Measurements from ENCODE around the gene VMP1. TPM values are rescaled to one million over a fixed set of nuclear protein-coding genes. Genes with fewer than 3 reads are reported as not detected.
"Not testable (repeated sequence)": the region's sequence is repeated elsewhere in the genome, so short reads cannot be mapped to it uniquely, and the experiment has no call there.

VMP1 gene
- total RNA-seq, 1 donor from 2014 or later: 65.0 TPM

DNA sequence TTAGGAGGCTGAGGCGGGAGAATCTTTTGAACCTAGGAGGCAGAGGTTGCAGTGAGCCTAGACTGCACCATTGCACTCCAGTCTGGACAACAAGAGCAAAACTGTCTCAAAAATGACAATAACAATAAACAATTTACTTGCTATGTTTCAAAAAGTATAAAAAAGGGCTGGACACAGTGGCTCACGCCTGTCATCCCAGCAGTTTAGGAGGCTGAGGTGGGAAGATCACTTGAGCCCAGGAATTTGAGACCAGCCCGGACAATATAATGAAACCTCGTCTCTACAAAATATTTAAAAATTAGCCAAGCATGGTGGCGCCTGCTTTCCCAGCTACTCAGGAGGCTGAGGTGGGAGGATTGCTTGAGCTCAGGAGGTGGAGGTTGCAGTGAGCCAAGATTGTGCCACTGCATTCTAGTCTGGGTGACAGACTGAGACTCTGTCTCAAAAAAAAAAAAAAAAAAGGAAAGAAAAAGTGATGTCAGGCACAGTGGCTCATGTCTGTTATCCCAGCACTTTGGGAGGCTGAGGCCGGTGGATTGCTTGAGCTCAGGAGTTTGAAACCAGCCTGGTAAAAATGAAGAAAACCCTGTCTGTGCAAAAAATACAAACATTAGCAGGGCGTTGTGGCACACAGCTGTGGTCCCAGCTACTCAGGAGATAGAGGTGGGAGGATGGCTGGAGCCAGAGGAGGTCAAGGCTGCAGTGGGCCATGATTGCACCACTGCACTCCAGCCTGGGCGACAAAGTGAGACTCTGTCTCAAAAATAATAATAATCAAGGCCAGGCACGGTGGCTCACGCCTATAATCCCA is 146.7 kb downstream of the VMP1 start:
- not testable (repeated sequence) for ATAC-seq; DNase-seq (ENCODE audit: low spot score)

DNA sequence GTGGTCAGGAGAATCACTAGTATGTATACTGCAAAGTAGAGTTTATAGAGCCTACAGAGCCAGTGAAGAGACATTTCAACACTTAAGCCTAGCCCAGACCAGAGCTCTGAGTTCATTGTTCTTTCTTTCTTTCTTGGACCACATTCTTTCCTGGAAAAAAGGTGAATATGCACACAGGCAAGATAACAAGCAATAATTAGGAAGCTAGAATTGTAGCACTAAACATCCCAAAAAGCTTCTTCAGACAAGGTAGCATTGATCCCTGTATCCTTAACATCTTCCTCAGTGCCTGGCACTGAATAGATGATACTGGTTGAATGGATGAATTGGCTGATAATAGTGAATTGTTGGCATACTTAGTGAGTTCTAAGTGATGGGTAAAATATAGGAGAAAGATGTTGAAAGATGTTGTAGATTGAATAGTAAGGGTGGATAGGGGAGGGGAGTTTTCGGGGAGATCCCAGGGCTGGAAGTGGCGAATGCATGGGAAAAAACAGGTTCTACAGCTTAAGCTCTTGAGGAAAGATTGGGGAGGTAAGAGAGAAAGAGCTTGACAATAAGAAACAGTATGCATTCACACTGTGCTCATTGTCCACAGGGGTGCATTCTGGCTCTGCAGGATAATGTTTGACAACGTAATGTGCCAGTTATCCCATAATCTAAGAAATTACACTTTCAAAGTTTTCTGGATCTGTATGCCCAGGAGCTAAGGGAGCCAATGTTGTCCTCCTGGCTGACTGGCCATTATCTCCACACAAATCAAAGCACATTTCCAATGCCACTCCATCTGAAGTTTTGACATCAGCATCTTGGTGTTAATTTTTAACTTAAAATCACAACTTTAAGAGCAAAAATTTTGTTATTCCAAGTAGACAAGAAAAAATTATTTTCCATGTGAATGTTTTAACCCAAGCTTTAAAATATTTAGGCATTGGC is 149.7 kb downstream of the VMP1 start:
- ATAC-seq: no peak

DNA sequence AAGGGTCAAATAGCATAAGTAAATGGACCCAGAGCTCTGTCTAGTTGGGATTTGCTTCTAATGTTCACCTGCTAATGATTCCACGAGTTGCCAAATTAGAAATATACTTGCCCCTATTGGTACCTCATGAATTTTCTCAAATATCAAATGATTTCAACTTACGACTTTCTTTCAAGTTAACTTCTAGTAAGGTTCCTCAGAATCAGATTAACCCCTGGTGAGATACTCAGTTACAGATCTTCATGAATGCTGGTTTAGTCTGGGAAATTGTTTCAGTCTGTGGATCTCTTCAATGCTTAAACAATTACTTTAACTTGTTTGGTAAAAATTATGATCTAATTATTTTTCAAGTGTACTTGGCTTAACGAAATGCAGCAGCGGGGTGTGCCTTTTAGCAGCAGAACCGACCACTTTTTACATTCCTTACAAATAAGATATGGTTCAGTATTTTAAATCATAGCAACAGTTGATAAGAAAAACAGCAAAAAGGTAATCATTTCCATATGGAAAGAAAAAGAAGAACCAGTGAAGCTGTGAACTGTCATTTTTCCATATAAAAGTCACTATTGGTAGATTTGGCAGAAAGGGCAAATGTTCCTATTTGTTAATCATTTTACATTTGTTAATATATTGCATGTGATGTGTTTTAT is 150.8 kb downstream of the VMP1 start:
- no peak for ATAC-seq

More for the DNA sequence above, 149.7 kb downstream of the VMP1 start:
- no peak for DNase-seq (ENCODE audit: low spot score)

DNA sequence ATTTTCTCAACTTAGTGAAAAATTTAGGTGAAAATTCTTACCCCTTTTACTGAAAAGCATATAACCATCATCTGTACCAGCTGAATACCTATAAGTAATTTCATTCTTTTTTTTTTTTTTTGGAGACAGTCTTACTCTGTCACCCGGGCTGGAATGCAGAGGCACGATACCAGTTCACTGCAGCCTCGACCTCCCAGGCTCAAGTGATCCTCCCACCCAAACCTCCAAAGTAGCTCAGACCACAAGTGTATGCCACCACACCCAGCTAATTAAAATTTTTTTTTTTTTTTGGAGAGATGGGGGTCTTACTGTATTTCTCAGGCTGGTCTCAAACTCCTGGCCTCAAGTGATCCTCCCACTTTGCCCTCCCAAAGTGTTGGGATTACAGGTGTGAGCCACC is 151.5 kb downstream of the VMP1 start:
- DNase-seq (ENCODE audit: low spot score) (no peak), ATAC-seq (no peak)

More for the DNA sequence above, 150.8 kb downstream of the VMP1 start:
- no peak for DNase-seq (ENCODE audit: low spot score)

DNA sequence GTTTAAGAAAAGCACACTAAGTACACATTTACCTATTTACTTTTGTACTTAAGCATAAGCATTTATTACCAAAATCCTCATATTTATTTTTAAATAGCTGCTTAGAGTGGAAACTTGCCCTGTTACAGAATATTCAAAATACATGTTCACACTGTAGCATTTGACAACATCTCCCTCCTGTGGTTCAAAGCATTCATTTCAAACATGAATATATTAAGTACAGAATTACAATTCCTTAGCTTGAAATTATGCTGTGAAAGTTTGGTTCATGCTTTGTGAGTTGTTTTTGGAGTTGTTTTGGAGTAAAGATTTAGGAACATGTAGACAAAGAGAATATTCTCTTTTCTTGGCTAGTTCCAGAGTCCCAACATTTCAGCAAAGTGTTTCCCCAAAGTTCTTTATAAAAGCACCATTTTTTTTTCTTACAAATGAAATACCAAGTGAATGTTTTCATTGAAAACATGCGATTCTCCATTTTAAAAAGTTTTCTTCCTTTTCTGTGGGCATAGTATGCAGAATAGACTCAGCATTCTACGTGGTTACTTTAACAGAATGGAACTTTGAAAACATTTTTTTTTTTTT is 152.1 kb downstream of the VMP1 start:
- DNase-seq (ENCODE audit: low spot score) (no peak), ATAC-seq (peak; percentile 84)

DNA sequence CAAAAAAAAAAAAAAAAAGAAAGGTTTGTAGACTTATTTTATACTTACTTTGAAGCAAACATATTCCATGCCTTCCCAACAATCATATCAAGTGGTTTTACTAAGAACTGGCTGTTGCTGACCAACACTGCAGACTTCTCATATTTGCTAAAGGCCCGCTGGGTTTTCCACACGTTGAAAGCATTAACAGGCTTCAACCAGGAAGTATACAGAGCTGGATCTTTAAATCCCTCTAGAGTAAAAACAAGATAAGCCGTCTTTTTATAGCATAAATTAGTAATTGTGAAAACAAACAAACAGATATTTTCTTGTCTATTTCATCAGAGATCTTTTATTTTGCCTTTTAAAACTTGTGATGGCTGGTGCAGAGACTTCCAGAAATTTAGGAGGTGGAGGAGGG is 156.2 kb downstream of the VMP1 start:
- DNase-seq (ENCODE audit: low spot score) (no peak), ATAC-seq (no peak)

DNA sequence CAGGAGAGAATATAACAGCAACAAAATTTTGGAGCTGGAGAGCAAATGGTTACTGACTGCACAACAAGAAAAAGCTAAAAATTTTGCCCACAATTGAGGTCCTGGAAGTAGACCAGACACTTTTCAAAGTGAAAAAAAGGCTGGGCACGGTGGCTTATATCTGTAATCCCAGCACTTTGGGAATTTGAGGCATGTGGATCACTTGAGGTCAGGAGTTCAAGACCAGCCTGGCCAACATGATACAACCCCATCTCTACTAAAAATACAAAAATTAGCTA is 162.4 kb downstream of the VMP1 start:
- DNase-seq (ENCODE audit: low spot score): no peak
- no peak for ATAC-seq

DNA sequence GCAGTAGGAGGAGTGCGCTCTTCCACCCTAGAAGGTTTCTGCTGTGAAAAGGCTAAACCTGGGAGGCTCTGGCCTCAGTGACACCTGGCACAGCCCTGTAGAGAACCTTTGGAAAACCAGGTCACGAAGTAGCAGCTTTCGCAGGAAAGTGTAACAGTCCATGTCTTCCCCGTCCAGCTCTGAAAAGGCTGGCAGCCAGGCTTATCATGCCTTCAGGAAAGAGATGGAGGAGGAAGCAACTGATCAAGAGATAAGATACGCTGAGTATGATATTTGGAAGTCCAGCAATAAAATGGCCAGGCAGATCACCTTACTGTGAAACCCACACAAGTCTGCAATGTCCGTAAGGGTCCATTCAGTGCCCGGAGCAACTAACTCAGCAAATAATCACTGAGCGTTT is 163.0 kb downstream of the VMP1 start:
- ATAC-seq (peak; percentile 12), DNase-seq (ENCODE audit: low spot score) (no peak)

DNA sequence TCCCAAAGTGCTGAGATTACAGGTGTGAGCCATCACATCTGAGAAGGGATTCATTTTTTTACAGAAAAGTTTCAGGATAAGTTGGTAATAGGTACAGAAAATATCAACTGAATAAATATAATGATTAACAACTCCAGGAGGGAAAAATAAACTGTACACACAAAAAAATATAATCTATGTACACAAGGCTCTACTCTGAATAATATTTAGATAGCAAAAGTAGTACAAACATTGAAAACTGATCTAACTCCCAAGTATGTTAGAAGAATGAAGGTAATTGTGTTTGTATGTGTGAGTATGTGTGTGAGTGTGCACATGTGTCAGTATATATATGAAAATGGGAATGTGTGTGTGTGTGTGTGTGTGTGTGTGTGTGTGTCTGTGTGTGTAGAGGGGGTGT is 164.9 kb downstream of the VMP1 start:
- DNase-seq (ENCODE audit: low spot score): no peak
- ATAC-seq: no peak

DNA sequence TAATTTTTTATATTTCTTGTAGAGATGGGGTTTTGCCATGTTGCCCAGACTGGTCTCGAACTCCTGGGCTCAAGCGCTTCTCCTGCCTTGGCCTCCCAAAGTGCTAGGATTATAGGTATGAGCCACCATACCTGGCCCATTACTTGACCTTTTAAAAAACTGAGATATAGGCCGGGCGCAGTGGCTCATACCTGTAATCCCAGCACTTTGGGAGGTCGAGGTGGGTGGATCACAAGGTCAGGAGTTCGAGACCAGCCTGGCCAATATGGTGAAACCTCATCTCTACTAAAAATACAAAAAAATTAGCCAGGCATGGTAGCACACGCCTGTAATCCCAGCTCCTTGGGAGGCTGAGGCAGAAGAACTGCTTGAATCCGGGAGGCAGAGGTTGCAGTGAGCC is 166.0 kb downstream of the VMP1 start:
- not testable (repeated sequence) for ATAC-seq; DNase-seq (ENCODE audit: low spot score)

DNA sequence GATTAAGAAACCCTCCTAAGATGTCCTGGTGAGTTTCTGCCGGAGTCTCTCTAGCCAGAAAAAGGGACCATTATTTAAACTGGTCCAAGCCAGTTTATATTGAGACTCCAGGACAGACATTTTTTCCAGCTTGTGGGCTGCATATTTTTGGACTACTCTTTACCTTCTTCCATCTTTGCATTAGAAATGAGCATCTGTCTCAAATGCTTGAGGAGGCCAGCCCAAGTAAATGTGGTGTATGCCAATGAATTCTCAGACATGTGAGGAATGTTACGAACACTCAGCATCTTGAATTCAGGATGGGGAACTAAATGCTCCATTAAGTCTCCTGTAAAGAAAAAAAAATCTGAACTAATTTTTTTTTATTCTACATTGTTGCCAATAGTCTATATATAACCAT is 166.9 kb downstream of the VMP1 start:
- ATAC-seq: no peak
- DNase-seq (ENCODE audit: low spot score): no peak

DNA sequence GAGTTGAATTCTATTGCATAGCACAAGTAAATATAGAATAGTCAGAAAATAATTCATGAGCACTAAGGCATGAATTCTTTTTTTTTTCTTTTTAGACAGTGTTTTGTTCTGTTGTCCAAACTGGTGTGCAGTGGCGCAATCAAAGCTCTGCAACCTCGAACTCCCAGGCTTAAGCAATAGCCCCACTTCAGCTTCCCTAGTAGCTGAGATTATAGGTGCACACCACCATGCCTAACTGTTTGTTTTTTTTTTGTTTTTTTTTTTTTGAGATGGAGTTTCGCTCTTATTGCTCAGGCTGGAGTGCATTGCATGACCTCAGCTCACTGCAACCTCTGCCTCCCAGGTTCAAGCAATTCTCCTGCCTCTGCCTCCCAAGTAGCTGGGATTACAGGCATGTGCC is 168.7 kb downstream of the VMP1 start:
- DNase-seq (ENCODE audit: low spot score): no peak

DNA sequence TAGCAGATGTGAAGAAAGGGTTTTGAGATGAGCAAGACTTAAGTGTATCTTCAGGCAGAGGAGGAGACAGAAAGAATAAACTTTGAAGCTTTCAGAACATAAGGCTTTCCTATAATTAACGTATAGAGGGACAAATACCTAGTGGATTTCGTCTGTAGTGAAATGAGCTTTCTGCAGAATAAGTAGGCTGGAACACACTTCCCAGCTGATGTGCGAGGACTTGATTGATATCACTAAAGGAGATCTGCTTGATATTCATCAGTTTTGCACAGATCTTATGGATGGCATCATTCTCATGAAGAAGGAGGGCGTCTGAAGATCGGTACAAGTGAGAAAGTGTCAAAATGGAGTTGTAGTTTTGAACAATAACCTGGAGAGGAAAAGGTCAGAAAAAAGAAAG is 170.5 kb downstream of the VMP1 start:
- DNase-seq (ENCODE audit: low spot score) (no peak), ATAC-seq (no peak)

More for the DNA sequence above, 168.7 kb downstream of the VMP1 start:
- no peak for ATAC-seq

DNA sequence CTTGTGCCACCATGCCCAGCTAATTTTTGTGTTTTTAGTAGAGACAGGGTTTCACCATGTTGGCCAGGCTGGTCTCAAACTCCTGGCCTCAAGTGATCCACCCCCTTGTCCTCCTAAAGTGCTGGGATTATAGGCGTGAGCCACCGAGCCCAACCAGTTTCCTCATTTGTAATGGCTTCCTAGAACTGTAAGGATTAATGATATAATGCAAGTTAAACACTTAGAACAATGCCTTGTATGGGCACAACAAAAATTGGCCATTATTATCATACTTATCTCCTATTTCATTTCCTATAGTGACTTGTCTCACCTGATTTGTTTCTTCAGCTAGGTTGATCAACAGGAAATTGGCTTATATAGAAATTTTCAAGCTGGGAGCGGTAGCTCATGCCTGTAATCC is 171.2 kb downstream of the VMP1 start:
- ATAC-seq: no peak

DNA sequence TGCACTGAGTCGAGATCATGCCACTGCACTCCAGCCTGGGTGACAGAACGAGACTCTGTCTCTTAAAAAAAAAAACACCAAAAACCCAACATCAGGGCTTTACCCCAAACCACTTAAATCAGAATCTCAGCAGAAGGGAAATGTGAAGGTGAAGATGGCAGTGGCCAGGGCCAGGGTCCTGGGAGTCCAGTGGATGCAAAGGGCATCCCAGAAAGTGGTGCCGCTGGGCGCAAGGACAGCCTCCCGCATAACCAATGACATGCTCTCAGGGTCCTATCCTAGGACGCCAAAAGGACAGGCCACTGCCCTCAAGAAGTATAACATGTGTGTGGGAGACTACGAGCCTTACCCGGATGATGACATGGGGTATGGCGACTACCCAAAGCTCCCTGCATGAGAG is 177.4 kb downstream of the VMP1 start:
- no peak for ATAC-seq
- DNase-seq (ENCODE audit: low spot score): no peak

More for the DNA sequence above, 171.2 kb downstream of the VMP1 start:
- DNase-seq (ENCODE audit: low spot score): no peak

DNA sequence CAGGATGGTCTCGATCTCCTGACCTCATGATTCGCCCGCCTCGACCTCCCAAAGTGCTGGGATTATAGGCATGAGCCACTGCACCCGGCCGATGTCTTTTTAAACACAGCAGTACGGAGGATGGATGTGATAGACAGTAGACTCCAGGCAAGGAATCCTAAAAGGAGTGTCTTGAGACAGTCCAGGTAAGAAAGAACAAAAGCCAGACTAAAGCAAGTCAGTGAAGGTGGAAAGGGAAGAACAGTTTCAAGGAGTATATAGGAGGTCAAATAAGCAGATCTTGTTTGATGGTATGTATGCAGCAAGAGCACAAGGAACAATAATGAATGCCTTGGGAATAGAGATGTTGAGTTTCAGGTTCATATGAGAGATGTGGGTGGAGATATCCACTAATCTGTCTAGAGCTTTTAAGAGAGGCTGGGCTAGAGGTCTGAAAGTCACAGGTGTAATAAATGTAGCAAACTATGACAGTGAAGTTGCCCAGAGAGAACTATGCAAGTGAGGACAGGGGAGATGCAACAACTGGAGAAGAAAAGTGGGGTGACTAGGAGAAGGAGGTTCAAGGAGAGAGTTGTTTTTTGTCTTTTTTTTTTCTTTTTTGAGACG is 180.8 kb downstream of the VMP1 start:
- DNase-seq (ENCODE audit: low spot score): no peak

DNA sequence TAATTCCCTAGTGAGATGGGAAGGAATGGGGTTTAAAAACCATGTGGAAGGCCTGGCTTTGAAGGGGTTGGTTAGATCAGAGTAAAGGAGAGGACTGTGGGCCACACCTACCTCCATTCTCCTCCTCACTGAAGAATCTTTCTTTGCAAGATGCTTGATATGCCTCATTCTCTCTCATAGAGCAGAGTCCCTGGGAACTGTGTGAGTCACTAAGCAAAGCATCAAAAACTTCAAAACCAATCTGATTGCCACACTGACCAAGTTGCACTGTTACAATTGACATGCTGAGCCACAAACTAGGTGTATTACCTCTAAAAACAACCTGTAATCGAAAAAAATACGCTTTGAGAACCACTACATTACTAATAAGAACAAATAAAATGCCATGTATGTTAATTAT is 183.3 kb downstream of the VMP1 start:
- DNase-seq (ENCODE audit: low spot score) (no peak), ATAC-seq (no peak)

More for the DNA sequence above, 180.8 kb downstream of the VMP1 start:
- ATAC-seq: no peak

Measured in left lobe of liver (tissue), 2 donors.